ENCODE data around the gene AGPAT2. TPM values are rescaled to one million over a fixed set of nuclear protein-coding genes. Genes with fewer than 3 reads are reported as not detected.
A peak's percentile ranks its signal among the peaks of the same experiment; 100 is the strongest.

The AGPAT2 gene
- total RNA-seq, 1 donor from 2014 or later: 106 TPM

GRCh38 chr9:136732444-136733178, 45.4 kb upstream of the AGPAT2 start:
- Histone ChIP-seq H3K36me3 (no peaks in the 10 kb centered on the region), H3K4me1 (peaks cover 7% of the 10 kb centered on the region), H3K27ac (no peak overlapping the region), H3K27me3 (ENCODE audit: low read depth) (no peaks in the 10 kb centered on the region), H3K4me3 (no peak overlapping the region), H3K9me3 (no peaks in the 10 kb centered on the region)
- DNase-seq (no peak), ATAC-seq (no peak)
- intact Hi-C loops (cut with DNase I): no loop called here
- TF ChIP-seq, protein P1, sequence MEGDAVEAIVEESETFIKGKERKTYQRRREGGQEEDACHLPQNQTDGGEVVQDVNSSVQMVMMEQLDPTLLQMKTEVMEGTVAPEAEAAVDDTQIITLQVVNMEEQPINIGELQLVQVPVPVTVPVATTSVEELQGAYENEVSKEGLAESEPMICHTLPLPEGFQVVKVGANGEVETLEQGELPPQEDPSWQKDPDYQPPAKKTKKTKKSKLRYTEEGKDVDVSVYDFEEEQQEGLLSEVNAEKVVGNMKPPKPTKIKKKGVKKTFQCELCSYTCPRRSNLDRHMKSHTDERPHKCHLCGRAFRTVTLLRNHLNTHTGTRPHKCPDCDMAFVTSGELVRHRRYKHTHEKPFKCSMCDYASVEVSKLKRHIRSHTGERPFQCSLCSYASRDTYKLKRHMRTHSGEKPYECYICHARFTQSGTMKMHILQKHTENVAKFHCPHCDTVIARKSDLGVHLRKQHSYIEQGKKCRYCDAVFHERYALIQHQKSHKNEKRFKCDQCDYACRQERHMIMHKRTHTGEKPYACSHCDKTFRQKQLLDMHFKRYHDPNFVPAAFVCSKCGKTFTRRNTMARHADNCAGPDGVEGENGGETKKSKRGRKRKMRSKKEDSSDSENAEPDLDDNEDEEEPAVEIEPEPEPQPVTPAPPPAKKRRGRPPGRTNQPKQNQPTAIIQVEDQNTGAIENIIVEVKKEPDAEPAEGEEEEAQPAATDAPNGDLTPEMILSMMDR (IDR thresholded peaks at IDR 0.05): no peak

GRCh38 chr9:136729926-136730325, 42.7 kb upstream of the AGPAT2 start:
- TF ChIP-seq, protein P1 (IDR thresholded peaks at IDR 0.05): no peak
- Histone ChIP-seq H3K9me3 (no peaks in the 10 kb centered on the region), H3K4me1 (peaks cover 31% of the 10 kb centered on the region), H3K4me3 (no peak overlapping the region), H3K27me3 (ENCODE audit: low read depth) (no peaks in the 10 kb centered on the region), H3K27ac (no peak overlapping the region), H3K36me3 (peaks cover 19% of the 10 kb centered on the region)
- no peak for ATAC-seq
- intact Hi-C loops (cut with DNase I): no loop called here
- DNase-seq: no peak

GRCh38 chr9:136729144-136729543, 41.9 kb upstream of the AGPAT2 start:
- Histone ChIP-seq H3K36me3 (peaks cover 27% of the 10 kb centered on the region), H3K27ac (no peak overlapping the region), H3K9me3 (no peaks in the 10 kb centered on the region), H3K27me3 (ENCODE audit: low read depth) (no peaks in the 10 kb centered on the region), H3K4me1 (peaks cover 38% of the 10 kb centered on the region), H3K4me3 (peak overlapping the region; percentile 93)
- no peak for ATAC-seq
- DNase-seq: no peak
- intact Hi-C loops (cut with DNase I): no loop called here
- TF ChIP-seq, protein P1 (IDR thresholded peaks at IDR 0.05): no peak

DNA sequence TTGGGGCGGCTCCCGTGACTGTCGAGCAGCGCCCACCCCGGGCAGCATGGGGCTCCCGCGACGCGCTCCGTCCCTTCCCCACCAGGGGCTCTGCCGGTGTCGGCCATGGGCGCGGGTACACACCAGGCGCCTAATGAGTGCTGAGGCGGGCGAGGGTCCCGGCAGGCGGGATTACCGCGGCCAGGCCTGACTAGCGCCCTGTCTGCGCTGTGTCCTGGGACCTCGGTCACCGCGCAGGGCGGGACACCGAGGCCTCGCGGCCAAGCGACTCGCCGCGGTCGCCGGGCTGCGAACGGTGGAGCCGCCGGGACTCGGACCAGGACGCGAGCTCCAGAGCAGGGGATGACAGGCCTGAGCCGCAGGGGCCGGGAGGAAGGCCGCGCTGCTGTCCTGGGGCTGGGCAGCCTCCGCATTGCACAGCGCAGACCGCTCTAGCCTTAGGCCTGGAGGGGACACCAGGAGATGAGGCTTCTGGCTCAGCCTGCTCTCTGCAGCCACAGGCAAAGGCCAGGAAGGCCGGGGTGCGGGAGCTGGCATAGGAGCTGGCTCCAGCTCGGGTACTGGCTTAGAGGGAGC, 41.4 kb upstream of the AGPAT2 start:
- TF ChIP-seq, protein P1 (IDR thresholded peaks at IDR 0.05): no peak
- peaks cover 32% of the 10 kb centered on the region for H3K36me3 ChIP-seq
- ATAC-seq (peak; percentile 43 to 59), DNase-seq (peak; percentile 56)
- H3K27ac ChIP-seq: peak overlapping the region; percentile 84
- H3K4me1 ChIP-seq: peaks cover 43% of the 10 kb centered on the region
- H3K27me3 ChIP-seq (ENCODE audit: low read depth): no peaks in the 10 kb centered on the region
- intact Hi-C loops (cut with DNase I): no loop called here
- H3K9me3 ChIP-seq: no peaks in the 10 kb centered on the region
- H3K4me3 ChIP-seq: peak overlapping the region; percentile 93

DNA sequence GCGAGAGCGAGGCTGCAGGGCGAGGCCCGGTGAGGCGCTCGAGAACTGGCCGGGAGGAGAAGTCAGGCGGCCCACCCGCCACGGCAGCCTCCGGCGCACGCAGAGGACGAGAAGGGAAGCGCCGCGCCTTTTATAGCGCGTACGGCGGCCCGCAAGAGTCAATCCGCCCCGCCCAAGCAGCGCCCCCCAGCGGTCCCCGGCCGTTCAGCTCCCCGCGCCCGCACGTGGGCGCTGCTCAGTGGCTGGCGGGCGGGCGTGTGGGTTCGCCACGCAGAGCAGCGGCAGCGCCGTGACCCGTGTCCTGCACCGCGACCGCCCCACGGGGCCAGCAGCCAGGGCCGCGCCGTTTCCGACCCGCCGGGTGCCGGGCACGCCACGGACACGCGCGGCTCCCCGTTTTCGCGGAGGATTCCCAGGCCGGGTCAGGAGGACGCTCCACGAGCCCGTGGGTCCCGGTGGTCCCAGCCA, 40.9 kb upstream of the AGPAT2 start:
- intact Hi-C loops (cut with DNase I): no loop called here
- peak; percentile 95 for DNase-seq
- Histone ChIP-seq H3K4me3 (peak overlapping the region; percentile 93), H3K9me3 (no peaks in the 10 kb centered on the region), H3K27me3 (ENCODE audit: low read depth) (no peaks in the 10 kb centered on the region), H3K27ac (peak overlapping the region; percentile 84), H3K36me3 (peaks cover 37% of the 10 kb centered on the region), H3K4me1 (peaks cover 48% of the 10 kb centered on the region)
- peak; percentile 87 to 95 for ATAC-seq
- TF ChIP-seq, protein P1 (IDR thresholded peaks at IDR 0.05): peak; percentile 95

Measured in lower lobe of right lung (tissue), 2 donors.